HG02970 (cell line): ENCODE measurements around the gene HDAC1.

Source experiments
- ATAC-seq: cut with Tn5 transposase; IDR thresholded peaks from one replicate; pipeline ENCODE4 v1.9.1; 2021; ENCODE audit warnings: mild to moderate bottlenecking, moderate library complexity, moderate number of reproducible peaks; ENCODE audit not compliant: unreplicated experiment, low FRiP score

Gene HDAC1

DNA sequence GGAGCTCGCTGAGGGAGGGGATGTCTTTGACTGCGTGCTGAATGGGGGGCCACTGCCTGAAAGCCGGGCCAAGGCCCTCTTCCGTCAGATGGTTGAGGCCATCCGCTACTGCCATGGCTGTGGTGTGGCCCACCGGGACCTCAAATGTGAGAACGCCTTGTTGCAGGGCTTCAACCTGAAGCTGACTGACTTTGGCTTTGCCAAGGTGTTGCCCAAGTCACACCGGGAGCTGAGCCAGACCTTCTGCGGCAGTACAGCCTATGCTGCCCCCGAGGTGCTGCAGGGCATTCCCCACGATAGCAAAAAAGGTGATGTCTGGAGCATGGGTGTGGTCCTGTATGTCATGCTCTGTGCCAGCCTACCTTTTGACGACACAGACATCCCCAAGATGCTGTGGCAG, 71.8 kb downstream of the HDAC1 start:
- no peak for ATAC-seq

DNA sequence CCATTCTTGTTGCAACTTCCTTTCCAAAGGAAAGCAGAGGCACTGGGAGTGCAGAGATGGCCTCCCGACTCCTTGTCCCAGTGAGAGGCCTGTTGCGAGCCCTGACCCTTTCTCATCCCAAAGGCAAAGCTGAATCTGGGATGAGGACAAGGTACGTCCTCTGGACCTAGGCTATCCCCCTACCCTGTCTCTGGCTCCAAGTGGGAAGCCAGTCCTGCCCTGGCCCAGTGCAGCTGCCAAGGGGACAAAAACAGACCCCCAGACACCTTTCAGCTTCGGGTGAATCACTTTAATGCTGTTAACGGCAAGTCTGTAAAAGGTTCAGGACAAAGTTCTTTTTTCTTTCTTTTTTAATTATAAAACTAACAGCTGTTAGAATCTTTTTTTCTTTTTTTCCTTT, 73.0 kb downstream of the HDAC1 start:
- no peak for ATAC-seq

DNA sequence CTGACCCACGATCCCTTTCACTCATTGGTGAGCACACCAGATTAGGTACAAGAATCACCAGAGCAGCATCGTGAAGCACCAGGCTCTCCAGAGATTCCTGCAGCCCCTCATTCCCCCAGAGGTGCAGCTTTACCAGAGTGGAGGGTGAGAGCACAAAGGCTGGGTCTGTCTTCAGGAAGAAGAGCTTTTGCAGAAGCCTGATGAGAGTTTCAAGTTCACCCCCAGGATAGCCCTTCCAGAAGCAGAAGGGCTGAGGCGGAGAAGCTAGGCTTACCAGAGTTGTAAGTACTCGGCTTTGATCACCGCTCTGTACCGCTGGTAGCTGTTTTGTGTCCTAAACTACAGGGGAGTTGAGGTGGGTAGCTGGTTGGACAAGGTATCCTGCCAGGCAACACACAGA, 73.6 kb downstream of the HDAC1 start:
- ATAC-seq: no peak

DNA sequence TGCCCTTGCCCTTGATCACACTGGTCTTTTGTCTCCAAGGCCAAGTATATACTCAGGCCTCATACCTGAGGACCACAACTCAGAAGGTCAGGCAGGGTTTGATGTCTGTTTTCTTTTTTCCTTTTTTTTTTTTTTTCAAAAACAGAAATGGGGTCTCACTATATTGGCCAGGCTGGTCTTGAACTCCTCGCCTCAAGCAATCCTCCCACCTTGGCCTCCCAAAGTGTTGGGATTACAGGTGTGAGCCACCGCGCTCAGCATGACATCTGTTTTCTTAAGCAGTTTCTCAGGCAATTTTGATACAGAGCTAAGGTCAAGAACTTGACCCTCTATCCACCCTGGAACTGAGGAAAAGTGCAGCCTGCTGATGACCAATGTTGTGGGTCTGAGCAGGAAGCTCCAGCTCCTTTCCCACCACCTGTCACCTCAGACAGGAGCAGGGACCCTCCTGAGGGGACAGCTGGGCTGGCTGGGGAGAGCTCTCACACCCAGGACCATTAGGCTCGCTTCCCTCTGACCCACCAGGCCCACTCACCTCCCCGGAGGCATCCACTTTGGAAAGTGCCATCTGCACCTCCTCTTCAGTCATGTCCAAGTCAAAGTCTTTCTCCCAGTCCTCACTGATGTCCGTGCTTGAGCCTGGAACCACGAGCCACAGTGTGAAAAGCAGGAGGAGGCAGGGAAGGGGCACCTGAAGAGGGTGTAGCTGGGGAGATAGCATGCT, 76.2 kb downstream of the HDAC1 start:
- no peak for ATAC-seq

DNA sequence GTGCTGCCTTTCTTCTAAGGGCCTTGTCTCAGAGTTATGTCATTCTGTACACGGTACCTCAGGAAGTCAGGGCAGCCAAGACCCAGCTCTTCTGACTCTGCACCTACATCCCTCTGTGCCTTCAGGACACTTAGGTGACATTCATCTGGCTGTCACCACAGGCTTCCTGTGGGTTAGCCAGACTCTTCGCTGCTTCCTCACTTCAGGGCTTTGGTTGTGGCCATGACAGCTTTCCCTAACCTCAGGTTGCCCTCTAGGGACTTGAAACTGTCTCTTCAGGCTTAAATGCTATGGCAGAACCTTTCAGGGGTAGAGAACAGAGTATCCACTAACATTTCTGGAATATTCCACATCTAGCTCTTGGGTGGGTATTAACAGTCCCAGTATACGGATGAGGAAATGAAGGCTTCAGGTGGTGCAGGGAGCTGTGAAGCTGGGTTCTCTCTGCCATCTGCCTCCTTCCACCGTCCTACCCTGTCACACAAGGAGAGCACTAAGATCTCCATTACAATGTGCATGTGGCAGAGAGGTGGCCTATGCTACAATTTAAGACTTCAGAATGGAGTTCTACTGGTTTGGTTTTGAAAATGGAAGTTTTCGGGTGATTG, 80.4 kb downstream of the HDAC1 start:
- no peak for ATAC-seq

DNA sequence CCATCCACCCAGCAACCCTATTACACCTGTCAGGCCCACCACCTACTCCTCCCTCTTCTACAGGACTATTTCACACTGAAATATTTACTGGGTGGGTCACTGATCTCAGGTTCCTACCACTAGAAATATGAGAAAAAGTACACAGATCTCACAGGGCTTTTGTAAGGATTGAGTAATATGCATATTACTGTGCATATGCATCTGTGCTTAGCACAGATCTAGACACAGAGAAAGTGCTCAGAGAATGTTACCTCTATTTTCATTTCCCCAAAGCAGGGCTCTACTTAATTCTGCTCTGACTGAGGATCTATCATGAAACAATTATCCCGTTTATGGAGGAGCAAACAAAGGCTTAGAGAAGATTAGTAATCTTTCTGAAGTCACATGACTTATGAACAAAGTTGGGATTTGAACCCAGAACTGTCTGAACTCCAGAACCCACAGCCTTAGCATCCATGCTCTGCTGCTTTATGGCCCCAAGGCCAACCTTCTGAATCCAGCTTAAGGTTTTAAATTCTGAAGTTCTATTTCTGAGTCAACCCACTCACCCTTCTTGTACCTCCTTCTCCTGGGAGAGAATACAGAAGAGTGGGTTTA, 82.2 kb downstream of the HDAC1 start:
- no peak for ATAC-seq

DNA sequence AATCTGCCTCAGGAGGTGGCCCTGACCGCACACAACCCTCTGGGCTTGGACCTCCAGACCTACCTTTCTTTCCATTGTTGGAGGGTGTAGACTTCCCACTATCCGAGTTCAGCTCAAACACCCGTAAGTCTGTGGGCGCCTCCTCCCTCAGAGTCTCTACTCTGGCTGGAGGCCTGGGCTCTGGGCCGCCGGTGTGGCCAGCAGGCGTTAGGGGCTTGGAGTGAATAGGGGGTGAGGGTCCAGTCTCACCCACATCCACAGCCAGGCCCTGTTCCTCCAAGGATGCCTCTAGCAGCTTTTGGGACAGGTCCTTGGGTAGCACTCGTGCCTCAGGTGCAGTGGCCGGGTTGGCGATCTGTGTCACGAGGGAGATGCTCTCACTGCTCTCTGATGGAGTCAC, 84.3 kb downstream of the HDAC1 start:
- ATAC-seq: no peak

DNA sequence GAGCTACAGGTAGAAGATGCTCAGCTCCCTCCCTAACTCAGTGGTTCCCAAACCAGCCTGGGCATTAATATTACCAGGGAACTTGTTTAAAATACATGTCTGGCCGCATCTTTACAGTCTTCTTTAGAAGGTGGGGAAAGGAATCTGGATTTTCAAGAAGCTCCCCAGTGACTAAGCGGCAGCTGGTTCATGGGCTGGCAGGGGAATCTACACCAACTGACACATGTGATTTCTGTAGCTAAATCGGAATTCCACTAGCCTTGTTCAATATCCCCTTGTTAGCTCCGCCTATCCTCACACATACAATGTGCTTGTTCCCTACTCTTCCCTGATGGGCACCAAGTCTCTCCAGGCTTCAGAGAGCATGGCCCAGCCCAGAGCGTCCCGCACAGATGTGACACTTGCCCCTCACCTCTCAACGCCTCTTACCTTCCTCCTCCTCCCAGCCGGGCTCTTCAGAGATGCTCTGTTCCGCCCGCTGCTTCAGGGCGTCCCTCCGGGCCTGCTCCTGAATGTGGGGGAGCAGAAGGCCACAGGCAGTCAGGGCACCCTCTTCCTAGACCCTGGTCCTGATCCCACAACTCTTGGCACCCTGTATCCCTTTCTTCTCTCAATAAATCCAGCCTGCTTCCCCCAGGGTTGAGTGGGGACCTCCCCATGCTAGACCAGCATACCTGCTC, 85.8 kb downstream of the HDAC1 start:
- no peak for ATAC-seq

DNA sequence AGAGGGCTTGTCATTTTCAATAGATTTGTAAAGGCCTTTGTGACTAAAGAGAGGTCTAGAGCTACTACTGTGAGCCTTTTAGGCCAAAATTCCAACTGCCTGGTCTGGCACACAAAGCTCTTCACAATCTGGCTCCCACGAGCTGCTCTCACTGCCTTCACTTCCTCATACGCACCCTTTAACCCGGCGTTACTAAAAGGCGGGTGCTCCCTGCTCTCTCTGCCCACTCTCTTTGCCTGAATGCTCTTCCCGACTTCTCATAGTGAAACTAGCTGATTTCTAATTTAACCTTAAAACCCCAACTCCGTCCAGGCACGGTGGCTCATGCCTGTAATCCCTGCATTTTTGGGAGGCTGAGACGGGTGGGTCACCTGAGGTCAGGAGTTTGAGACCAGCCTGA, 88.2 kb downstream of the HDAC1 start:
- no peak for ATAC-seq
